Measurements from ENCODE around the gene RHBDL3.

DNA sequence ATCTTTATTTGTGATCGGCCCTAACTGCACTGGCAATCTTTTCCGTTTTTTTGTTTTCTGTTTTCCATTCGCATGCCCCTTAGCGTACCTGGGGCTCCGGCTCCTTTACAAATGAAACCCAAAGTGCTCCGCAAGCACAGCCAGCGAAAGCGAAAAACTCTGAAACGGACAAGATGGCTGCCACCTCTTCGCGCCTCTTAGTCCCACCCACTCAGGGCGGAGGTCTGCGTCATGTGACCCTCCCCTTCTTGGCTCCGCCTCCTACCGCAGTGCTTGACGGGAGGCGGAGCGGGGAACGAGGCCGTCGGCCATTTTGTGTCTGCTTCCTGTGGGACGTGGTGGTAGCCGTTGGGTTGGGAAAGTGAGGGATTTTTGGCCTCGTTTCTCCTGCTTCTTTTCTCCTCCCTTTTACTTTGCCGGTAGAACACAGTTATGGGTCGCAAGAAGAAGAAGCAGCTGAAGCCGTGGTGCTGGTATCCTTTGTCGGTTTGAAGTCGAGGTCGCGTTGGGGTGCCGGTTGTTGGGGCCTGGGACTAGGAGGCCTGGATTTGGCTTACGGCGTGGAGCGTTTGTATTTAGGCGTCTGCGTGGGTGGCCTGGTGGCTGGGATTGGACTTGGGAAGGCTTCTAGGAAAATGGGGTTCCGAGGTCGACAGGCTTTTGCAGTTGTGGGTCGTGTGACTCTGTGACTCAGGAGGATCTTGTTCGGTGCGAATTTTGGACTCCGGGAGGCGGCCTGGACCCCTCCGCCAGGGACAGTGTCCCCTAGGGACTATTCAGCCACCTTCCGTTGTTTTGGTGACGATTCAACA lies 84.4 kb downstream of the RHBDL3 start, which contains the start of gene ZNF207:
- TF ChIP-seq, protein P1, sequence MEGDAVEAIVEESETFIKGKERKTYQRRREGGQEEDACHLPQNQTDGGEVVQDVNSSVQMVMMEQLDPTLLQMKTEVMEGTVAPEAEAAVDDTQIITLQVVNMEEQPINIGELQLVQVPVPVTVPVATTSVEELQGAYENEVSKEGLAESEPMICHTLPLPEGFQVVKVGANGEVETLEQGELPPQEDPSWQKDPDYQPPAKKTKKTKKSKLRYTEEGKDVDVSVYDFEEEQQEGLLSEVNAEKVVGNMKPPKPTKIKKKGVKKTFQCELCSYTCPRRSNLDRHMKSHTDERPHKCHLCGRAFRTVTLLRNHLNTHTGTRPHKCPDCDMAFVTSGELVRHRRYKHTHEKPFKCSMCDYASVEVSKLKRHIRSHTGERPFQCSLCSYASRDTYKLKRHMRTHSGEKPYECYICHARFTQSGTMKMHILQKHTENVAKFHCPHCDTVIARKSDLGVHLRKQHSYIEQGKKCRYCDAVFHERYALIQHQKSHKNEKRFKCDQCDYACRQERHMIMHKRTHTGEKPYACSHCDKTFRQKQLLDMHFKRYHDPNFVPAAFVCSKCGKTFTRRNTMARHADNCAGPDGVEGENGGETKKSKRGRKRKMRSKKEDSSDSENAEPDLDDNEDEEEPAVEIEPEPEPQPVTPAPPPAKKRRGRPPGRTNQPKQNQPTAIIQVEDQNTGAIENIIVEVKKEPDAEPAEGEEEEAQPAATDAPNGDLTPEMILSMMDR (IDR thresholded peaks at IDR 0.05) = peak in 2 of 5 experiments; percentile 6 to 8
- TF ChIP-seq POLR2A (IDR thresholded peaks at IDR 0.05) (peak; percentile 80 to 88), EP300 (IDR thresholded peaks at IDR 0.05) (peak; percentile 59 to 99)

Measured in tibial nerve (tissue), 4 donors.